ENCODE data around the gene HPF1.
"Not testable (repeated sequence)": the region's sequence is repeated elsewhere in the genome, so short reads cannot be mapped to it uniquely, and the experiment has no call there.

Gene HPF1

DNA sequence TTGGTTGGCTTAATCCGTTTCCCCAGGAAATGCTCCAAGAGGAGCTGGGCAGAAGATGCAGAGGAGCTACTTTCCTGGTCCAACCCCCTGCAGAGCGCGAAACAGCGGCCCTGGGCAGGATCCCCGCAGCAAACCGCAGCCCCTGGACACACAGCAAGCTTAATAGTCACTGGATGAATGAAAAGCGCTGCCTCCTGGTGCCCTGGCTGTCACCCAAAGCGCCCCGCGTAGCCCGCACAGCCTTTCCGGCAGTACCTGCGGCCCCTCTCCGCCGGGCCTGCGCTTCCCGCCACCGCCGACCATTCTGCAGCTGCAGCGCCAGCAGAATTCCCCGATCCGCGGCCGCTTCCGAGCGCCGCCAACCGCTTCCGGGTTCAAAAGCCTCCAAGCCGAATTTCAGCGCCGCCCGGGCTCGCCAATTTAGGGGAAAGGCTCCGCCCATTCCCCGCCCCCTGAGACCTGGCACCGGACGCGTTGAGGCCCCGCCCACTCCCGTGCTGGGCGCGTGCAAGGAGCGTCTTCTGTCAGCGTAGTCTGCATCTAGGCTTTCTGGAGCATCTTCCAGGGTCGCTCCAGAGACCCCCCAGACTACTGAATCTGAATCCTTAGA lies at the start of gene HPF1:
Gene HPF1 (minus strand): TSS at position 370 of the 610 bp plus-strand sequence. CDS start 67 bp downstream, at position 303.
- peak; percentile 97 for DNase-seq

GRCh38 chr4:169806770-169807169 lies 49.0 kb upstream of the HPF1 start:
- DNase-seq = not testable (repeated sequence)

GRCh38 chr4:169803413-169803812 lies 45.7 kb upstream of the HPF1 start:
- no peak for DNase-seq

- DNase-seq = no peak
These were observed 45.1 kb upstream of the HPF1 start for GRCh38 chr4:169802873-169803272.

DNA sequence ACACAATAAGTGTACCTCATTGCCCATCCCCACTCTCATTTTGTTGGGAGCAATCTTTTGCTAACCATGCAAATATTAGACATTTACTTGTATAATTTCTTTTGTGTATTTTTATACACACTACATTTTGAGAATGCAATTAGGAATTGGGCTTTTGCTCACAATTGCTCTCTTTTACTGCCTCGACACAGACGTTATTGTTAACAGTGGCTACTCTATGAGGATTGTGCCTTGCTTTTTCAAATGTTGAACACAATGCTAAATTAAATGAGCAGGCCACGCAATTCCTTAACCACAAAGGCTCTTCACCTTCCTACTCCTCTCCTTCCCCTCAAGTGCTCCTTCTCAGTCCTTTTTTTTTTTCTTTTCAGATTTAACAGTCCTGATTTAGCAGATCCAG lies 42.8 kb upstream of the HPF1 start:
- no peak for DNase-seq

DNA sequence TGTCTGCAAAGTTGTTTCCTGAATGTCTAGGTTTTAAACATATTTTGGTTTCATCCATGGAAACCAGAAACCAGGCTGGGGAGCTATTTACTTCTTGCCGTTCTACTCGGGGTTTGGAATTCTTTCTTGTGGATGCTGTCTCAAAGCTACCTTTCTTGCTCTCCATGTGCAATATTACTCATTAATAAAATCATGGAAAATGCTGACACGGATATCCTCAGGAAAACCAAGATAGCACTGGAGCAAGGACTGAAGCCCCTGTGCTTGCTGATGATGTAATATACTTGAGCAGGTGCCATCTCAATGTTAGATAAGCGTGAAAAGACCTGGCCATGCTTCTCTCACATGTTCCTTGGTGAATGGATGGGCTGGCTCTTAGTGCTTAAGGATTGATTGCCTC lies 41.5 kb upstream of the HPF1 start:
- DNase-seq = no peak

DNA sequence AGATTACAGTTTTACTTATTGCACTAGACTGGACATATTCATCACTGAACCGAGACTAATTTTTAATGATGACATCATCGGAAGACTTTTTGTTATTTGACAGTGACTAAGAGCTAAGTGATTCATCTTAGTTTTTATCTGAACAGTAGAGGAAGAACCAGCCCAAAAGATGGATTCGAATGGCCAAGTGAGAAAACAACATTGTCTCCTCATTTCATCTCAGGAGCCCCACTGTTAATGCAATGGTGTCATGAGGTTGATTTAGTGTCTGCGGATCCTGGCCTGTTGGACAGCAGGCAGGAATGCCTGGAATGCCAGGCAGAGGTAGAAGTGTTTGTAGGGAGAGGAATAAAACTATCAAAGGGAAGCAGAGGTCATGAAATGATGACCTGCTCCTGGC lies 37.8 kb upstream of the HPF1 start:
- DNase-seq = no peak

DNA sequence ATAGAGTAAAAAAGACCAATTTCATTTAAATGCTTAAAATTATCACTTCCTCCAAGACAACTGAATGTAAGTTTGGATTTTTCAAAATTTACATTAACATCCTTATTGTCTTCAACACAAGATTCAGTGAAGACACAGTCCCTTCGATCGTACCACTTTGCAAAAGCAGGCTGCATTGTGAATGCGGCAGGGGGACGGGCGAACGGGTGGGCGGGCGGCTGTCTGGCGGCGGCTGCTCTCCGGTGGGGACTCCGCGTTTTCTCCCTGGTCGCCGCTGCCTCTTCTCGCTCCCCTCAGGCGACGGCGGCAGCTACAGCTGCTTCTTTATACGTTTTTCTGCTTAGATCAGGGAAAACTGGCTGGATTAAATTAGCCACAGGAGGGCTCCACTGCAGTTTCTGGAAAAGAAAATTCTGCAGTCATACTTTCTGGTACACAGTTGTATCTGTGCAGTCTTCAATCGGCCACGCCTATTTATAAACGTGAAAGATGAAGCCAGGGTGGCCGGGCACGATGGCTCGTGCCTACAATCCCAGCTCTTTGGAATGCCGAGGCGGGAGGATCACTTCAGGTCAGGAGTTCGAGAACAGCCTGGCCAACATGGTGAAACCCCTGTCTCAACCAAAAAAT lies 33.9 kb upstream of the HPF1 start:
- DNase-seq = peak; percentile 13

DNA sequence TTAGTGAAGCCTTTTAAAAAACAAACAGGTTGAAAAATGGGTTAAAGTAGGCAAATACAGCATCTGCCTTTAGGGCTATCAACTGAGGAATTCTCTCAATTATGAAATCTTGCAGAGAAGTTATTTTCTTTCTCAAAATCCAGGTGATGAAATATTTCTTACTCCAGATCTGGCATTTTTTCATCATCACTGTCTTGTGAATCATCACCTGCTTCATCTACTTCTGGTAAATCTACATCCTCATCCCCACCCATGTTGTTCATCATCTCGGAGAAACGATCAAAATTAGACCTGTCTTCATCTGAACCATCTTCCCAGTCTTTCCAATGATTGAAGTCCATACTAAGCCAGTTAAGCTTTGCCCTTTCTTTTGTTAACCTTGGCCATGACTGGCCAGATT lies 33.3 kb upstream of the HPF1 start:
- no peak for DNase-seq

DNA sequence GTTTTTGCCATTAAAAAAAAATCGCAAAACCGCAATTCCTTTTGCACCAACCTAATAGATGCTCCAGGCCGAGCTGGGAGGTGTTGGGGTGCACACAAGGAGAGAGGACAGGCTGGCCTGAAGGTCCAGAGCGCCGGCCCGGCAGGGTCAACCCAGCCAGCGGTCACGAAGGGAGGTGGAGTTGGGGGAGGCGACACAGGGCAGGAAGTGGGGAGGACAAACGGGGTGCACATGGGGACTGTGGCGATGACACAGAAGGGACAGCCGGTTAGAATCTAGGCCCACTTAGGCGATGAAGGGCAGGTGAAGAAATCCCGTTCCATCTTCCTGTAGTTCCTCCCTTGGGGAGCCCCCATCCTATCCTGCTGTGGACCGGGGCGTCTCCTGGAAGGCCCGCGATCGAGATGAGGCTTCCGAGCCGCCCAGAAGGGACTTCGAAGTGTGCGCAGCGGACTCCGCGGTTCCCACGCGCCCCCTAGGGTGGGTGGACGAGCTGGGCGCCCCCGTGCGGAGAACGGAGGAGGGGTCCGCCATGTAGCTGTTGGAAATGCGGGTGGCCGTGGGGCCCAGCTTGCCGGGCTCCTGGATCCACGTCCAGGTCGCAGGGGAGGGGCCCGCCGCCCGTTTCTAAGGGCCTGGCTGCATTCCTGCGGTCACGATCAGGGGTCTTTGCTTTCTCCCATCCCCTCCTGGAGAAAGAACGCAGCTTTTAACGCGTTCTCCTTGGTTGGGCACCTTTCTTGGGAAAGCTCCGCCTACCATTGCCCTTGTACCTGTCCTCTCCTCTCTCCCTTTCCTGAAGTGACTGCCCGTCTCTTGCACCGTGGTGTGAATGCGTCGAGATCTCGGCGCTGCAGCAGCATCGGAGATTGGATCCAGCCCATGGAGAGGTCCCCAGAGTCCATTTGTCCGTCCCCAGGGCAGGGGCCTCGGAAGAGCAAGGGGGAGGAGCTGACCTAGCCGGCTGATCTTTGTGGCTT lies 17.0 kb upstream of the HPF1 start:
- DNase-seq = peak; percentile 36

DNA sequence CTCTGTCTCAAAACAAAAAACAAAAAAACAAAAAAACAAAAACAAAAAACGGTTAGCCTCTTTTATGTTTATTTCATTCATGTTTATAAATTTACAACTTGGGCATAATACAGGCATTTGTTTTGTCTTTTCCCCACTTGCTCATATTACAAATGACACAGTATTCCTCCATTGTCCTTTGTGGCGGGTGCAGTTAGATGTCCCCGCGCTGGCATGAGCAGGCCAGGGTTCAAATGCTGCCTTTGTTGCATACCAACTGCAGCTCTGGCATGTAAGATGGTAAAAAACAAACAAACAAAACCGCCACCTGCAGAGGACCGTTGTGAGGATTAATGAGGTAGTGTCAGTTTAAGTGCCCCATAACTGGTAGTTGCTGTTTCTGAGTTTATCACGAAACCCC lies 16.1 kb upstream of the HPF1 start:
- no peak for DNase-seq

DNA sequence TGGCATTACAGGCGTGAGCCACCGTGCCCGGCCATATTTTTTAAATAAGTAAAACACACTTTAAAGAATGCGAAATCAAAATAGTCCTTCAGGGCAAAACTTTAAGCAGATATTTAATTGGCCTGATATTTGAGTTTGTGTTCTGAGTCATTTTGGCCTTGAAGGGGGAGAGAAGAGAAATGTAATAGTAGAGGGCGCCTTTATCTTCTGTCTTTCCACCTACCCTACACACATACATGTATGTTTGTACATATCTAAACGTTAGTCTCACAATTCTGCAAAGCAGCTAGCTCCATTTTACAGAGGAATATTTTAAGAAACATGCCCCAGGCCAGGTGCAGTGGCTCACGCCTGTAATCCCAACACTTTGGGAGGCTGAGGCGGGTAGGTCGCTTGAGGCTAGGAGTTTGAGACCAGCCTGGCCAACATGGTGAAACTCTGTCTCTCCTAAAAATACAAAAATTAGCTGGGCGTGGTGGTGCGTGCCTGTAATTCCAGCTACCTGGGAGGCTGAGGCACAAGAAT lies 13.9 kb upstream of the HPF1 start:
- not testable (repeated sequence) for DNase-seq

DNA sequence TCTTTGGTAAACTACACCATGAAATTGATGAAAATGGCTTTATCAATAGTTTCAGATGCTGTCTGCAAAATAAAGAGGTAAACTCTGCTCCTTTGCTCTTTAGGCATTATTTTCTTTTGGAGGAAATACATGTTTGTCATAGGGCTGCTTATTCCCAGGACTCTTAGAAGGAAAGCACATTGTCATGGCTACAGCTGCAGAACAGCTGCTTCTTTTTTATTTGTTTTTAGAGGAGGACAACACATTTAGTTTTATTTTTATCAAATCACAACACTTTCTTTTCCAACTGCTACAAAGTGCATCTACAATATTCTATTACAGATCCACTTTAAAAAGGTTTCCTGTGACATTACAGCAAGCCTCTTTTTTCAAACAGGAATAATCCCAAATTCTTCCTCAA lies 12.7 kb upstream of the HPF1 start:
- DNase-seq = no peak

DNA sequence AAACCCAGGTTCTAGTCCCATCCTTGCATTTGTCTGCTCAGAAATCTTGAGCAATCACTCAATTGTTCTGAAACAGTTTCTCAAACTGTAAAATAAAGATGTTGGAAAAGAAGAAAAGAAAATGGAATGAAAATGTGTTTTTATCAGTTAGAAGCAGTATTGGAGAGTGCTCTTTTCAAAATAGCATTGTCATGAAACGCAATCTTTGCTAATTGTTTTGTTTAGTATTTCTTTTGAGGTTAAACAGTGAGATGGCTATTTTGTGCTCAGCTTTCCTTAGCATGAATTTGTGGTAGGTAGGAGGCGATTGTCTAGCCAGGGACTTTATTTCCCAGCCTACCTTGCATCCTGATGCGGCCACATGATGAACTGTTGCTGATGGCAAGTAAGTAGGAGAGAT lies 10.6 kb upstream of the HPF1 start:
- no peak for DNase-seq

DNA sequence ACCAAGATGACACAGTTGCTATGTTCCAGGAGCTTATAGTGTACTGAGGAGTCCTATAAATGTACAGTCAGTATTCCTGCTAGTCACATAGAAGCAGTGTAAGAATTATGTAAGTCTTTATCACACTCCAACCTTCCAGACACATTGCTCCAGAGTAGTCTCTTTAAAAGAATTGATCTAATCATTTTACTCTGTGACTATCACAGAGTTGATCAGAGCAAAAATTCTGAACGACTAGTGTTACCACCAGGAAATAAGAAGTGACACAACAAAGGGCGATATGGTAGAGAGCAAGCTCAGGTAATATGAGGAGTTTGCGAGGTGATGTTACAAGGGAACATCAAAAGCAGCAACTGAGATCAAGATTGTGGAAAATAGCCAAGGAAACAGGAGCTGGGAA lies 9.0 kb upstream of the HPF1 start:
- DNase-seq = no peak

DNA sequence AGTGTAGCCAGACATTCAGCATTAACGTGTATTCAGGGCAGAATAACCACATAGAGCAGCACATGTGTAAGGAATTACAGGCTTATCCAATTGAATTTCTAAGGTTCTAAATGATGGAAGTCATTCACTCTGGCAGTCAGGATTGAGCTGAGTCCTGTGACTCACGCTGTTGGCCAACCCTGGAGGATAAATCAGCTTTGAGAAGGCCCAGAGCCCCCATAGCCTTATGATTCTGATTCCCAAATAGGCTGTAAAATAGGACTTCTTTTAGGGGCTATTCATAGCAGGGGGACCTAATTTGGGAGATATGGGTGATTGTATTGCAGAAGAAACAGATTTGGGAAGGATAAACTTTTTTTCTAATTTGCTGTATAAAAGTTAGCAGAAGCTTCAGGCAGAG lies 8.1 kb upstream of the HPF1 start:
- DNase-seq = no peak

- no peak for DNase-seq
These were observed 4.1 kb upstream of the HPF1 start for GRCh38 chr4:169761846-169762245.

GRCh38 chr4:169758401-169758962 lies 738 bp upstream of the HPF1 start:
- no peak for DNase-seq

DNA sequence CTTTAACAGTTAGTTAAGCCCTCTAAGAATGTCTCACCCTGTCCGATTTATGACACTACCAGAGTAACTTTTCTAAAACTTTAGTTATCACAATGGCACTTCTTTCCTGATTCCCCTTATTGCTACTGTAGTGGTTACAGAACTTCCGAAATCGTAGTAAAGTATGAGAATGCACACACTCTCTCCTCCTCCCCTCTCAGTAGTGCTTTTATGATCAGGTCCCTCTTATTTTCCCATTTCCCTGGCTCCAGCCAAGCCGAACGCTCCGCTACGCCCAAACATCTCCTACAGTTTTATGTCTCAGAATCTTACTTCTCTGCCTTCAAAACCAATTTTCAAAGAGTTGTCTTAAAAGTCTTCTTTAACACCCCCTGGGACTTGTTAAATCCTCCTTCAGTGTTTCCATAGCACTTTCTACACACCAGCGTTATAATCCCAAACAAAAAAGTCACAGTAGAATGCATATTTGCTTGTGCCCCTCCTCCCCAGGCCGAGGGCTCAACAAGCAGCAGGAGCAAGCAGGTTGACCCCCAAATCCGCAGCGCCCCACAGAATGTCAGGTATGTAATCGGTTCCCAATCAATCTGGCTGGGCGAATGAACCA lies 671 bp downstream of the HPF1 start:
- DNase-seq = no peak

DNA sequence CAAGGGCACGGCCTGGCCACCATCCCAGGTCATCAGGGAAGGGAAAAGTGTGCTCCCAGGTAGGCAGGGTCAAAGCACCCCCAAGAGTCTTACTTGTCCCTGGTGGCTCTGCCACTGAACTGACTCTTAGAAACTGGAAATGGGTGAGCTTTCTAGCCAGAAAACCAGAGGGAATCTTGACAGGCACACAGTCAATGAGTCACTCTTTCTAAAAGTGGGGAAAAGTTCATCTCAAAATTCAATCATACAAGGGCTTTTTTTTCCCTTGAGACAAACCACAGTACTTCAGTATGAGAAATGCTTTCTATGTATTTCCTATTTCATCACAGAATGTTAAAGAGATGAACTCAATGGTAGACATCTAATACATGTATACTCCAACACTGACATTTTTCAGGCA lies 12.5 kb downstream of the HPF1 start:
- no peak for DNase-seq

DNA sequence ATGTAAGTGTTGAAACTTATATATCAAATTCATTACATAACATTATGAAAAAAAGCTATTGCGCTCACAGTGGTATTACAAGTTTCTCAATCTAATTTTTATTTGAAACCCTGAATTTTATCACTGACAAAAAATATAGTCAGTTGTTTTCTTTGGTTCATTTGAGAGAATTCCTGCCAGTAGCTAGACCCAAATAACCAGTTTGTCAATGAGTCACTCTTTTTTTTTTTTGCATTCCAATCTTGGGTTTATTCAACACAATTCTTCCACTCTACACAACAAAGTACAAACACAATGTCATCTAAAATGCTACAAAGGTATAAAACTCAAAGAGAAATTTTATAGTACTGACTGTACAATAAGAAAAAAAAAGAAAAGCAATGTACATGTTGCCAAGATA lies 13.1 kb downstream of the HPF1 start:
- no peak for DNase-seq

DNA sequence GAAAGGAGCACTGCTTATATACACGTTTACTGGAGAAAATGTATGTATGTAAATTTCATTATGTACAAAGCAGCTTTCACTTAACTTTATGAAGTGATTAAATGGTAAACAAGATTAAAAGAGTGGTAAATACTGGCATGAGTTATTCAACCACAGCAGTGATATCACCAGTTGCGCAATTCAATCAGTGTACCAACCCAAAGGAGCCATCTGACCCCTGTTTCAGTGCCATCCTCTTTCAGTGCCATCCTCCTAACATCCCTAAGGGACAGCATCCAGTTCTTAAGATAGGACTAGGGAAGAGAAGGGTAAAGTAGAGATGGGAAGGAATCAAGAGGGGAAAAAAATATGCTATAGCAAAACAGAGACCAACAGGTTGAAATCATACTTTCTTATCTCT lies 16.2 kb downstream of the HPF1 start:
- no peak for DNase-seq

DNA sequence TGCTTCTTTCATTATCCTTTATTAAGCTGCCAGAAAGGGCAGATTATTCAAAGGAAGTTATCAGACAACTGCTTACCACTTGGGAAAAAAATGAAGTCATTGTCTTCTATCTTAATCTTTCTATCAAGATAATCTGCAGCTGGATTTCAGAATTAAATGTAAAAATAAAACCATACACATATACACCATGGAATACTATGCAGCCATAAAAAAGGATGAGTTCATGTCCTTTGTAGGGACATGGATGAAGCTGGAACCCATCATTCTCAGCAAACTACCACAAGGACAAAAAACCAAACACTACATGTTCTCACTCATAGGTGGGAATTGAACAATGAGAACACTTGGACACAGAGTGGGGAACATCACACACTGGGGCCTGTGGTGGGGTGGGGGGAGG lies 19.1 kb downstream of the HPF1 start:
- DNase-seq = not testable (repeated sequence)
